MM.1S (cell line): Measurements from ENCODE around the gene KATNAL2.

ENCODE experiments used
- DNase-seq: peaks from one replicate; pipeline ENCODE4 v3.0.0-alpha.2; 2015
- H2AFZ ChIP-seq: fragments of 300-600 bp; sonication (generic); 2 replicates; pipeline ENCODE4 v1.6.0; 2016; ENCODE audit warnings: antibody characterized with exemption, low read length
- H3F3A ChIP-seq: fragments of 300-600 bp; sonication (generic); 2 replicates; pipeline ENCODE4 v1.6.1; 2016; ENCODE audit warnings: mild to moderate bottlenecking, antibody characterized with exemption, low read length, moderate library complexity, mixed read lengths; ENCODE audit not compliant: insufficient read depth
- H3K27ac ChIP-seq: fragments of 300-600 bp; sonication (generic); 2 replicates; pipeline ENCODE4 v1.5.1; 2016; ENCODE audit warnings: mild to moderate bottlenecking, low read length
- H3K27me3 ChIP-seq: fragments of 300-600 bp; sonication (generic); replicated peaks from 2 replicates; pipeline ENCODE4 v1.6.0; 2016; ENCODE audit warnings: low read length; ENCODE audit not compliant: insufficient read depth
- H3K36me3 ChIP-seq: fragments of 300-600 bp; sonication (generic); replicated peaks from 2 replicates; pipeline ENCODE4 v1.6.1; 2016; ENCODE audit warnings: mild to moderate bottlenecking, low read length, mixed read lengths; ENCODE audit not compliant: insufficient read depth
- H3K4me1 ChIP-seq: fragments of 300-600 bp; sonication (generic); 2 replicates; pipeline ENCODE4 v1.6.1; 2016; ENCODE audit warnings: low read length, mixed read lengths
- H3K4me2 ChIP-seq: fragments of 300-600 bp; sonication (generic); 2 replicates; pipeline ENCODE4 v1.6.0; 2016; ENCODE audit warnings: low read depth, low read length
- H3K4me3 ChIP-seq: fragments of 300-600 bp; sonication (generic); 2 replicates; pipeline ENCODE4 v1.5.1; 2016; ENCODE audit warnings: low read length, mixed read lengths
- H3K79me2 ChIP-seq: fragments of 300-600 bp; sonication (generic); 2 replicates; pipeline ENCODE4 v1.6.1; 2016; ENCODE audit warnings: mixed run types, low read length, mixed read lengths
- H3K9ac ChIP-seq: fragments of 300-600 bp; sonication (generic); 2 replicates; pipeline ENCODE4 v1.6.1; 2016; ENCODE audit warnings: low read length, mixed read lengths
- H3K9me2 ChIP-seq: fragments of 300-600 bp; sonication (generic); replicated peaks from 2 replicates; pipeline ENCODE4 v1.6.1; 2016; ENCODE audit warnings: mild to moderate bottlenecking, low read length, mixed read lengths; ENCODE audit not compliant: insufficient read depth
- H3K9me3 ChIP-seq: fragments of 300-600 bp; sonication (generic); replicated peaks from 2 replicates; pipeline ENCODE4 v1.6.1; 2016; ENCODE audit warnings: mild to moderate bottlenecking, low read length, mixed read lengths; ENCODE audit not compliant: insufficient read depth
- H4K20me1 ChIP-seq: fragments of 300-600 bp; sonication (generic); 2 replicates; pipeline ENCODE4 v1.6.1; 2016; ENCODE audit warnings: mild to moderate bottlenecking, low read length, moderate library complexity, mixed read lengths; ENCODE audit not compliant: insufficient read depth
- EZH2 ChIP-seq: fragments of 300-600 bp; sonication (generic); optimal IDR thresholded peaks from 2 replicates; pipeline ENCODE3; 2017; ENCODE audit warnings: low read depth, mild to moderate bottlenecking, antibody characterized with exemption, low read length, mixed read lengths
- EZH2phosphoT487 ChIP-seq: fragments of 300-600 bp; sonication (generic); IDR thresholded peaks from 2 replicates; pipeline ENCODE4 v1.6.1; 2018; ENCODE audit warnings: antibody characterized with exemption, low read length
- TF ChIP-seq, protein P1 (sequence below): fragments of 300-600 bp; sonication (generic); IDR thresholded peaks from 2 replicates; pipeline ENCODE4 v1.5.1; 2016; ENCODE audit warnings: antibody characterized with exemption, low read length, mixed read lengths

The KATNAL2 gene

GRCh38 chr18:46942646-46943045 lies 25.2 kb downstream of the KATNAL2 start:
- Histone ChIP-seq H3K9me3 (no peaks in the 10 kb centered on the region), H3K9ac (no peak overlapping the region), H3K79me2 (no peaks in the 10 kb centered on the region), H3K4me3 (no peak overlapping the region), H3K27me3 (no peaks in the 10 kb centered on the region), H3K4me2 (no peak overlapping the region), H3K27ac (no peak overlapping the region), H4K20me1 (no peaks in the 10 kb centered on the region), H3K9me2 (no peaks in the 10 kb centered on the region), H3K4me1 (no peaks in the 10 kb centered on the region), H3F3A (no peaks in the 10 kb centered on the region), H3K36me3 (no peaks in the 10 kb centered on the region), H2AFZ (no peak overlapping the region)
- TF ChIP-seq EZH2phosphoT487 (no peak), EZH2 (no peak)
- TF ChIP-seq, protein P1, sequence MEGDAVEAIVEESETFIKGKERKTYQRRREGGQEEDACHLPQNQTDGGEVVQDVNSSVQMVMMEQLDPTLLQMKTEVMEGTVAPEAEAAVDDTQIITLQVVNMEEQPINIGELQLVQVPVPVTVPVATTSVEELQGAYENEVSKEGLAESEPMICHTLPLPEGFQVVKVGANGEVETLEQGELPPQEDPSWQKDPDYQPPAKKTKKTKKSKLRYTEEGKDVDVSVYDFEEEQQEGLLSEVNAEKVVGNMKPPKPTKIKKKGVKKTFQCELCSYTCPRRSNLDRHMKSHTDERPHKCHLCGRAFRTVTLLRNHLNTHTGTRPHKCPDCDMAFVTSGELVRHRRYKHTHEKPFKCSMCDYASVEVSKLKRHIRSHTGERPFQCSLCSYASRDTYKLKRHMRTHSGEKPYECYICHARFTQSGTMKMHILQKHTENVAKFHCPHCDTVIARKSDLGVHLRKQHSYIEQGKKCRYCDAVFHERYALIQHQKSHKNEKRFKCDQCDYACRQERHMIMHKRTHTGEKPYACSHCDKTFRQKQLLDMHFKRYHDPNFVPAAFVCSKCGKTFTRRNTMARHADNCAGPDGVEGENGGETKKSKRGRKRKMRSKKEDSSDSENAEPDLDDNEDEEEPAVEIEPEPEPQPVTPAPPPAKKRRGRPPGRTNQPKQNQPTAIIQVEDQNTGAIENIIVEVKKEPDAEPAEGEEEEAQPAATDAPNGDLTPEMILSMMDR, result no peak
- DNase-seq, result no peak

- Histone ChIP-seq H3K27me3 (no peaks in the 10 kb centered on the region), H3K9me3 (no peaks in the 10 kb centered on the region), H3K36me3 (no peaks in the 10 kb centered on the region), H3F3A (no peaks in the 10 kb centered on the region), H3K4me1 (no peaks in the 10 kb centered on the region), H2AFZ (peak overlapping the region; percentile 78), H3K79me2 (no peaks in the 10 kb centered on the region), H3K27ac (no peak overlapping the region), H3K4me3 (peak overlapping the region; percentile 77), H3K4me2 (peak overlapping the region; percentile 53), H4K20me1 (no peaks in the 10 kb centered on the region), H3K9ac (peak overlapping the region; percentile 19; the same call in 1 of the 2 replicates), H3K9me2 (no peaks in the 10 kb centered on the region)
- DNase-seq, result peak; percentile 88
- TF ChIP-seq EZH2phosphoT487 (no peak), EZH2 (no peak)
- TF ChIP-seq, protein P1, result no peak
Observed at GRCh38 chr18:46946656-46947282, 29.4 kb downstream of the KATNAL2 start.

DNA sequence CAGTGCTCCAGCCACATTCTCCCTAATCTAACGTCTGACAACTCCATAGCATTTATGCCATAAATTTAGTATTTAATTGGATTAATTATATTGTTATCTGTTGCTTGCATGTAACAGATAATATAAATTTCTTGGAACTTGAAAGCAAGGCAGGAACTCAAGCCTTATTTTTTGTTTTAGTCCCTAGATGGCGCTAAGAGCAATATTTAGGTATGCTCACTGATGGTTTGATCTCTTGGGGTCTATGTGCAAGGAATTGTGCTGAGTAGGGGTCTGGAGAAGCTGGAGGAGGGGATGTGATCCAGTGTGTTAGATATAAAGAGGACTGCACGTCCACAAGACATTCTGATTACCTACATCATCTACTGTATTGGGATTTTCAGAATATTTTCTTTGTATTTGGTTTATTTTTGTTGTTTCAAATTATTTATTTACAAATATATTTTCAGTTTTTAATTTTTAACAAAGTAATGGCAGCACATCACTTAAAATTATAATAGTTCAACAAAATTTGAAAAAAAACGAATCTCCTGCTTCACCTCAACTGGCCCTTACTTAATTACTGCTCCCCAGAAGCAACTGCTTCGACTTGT lies 32.8 kb downstream of the KATNAL2 start:
- TF ChIP-seq EZH2 (no peak), EZH2phosphoT487 (no peak)
- TF ChIP-seq, protein P1, result peak; percentile 55
- Histone ChIP-seq H3K4me3 (no peak overlapping the region), H3K9me3 (no peaks in the 10 kb centered on the region), H3K4me1 (no peaks in the 10 kb centered on the region), H3K9ac (no peak overlapping the region), H3F3A (no peaks in the 10 kb centered on the region), H4K20me1 (no peaks in the 10 kb centered on the region), H3K36me3 (no peaks in the 10 kb centered on the region), H3K27me3 (no peaks in the 10 kb centered on the region), H3K27ac (no peak overlapping the region), H2AFZ (no peak overlapping the region), H3K4me2 (no peak overlapping the region), H3K9me2 (no peaks in the 10 kb centered on the region), H3K79me2 (no peaks in the 10 kb centered on the region)
- peak; percentile 27 for DNase-seq
